Dedifferentiated amniotic fluid mesenchymal stem cell (primary cell): ENCODE measurements around the gene ECPAS.
"Not testable (repeated sequence)": the region's sequence is repeated elsewhere in the genome, so short reads cannot be mapped to it uniquely, and the experiment has no call there.

ENCODE experiments used
- DNase-seq: peaks from one replicate; pipeline ENCODE4 v3.0.0-alpha.2; 2016; ENCODE audit errors: extremely low spot score

Gene ECPAS

DNA sequence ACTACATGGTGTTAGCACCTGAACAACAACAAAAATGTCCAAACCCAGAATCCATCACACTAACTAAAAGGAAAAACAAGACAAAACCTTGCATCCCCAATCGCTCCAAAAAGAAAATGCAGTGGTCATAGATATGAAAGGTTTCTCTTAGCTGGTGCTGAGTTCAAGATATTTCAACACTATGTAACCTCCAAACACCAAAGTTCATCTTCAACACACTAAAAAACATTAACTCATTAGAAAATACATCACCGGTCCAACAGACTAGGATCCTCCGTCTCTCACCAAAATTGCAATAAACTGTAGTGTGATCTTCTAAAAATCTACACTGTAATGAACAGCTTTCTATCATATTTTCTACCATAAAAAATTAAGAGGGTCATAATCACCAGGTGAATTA is 60.8 kb downstream of the ECPAS start:
- no peak for DNase-seq

- DNase-seq, result no peak
These were observed 69.8 kb downstream of the ECPAS start for GRCh38 chr9:111414406-111414805.

DNA sequence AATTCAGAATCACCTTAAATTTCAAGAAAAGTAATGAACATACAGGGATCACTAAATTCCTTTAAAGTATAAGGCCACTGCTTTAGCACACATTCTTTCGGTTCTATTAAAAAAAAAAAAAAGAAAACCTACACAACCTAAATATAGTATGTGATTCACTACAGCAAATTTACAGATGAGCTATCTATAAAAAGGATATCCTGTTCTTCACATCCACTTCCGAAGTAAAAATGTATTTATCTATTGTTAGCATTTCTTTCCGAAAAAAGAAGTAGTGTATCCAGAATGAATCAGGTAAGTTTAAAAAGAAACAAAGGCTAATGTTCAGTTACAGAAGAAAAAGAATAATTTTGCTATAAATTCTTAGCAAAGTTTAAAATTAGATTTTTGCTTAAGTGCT is 70.2 kb downstream of the ECPAS start:
- no peak for DNase-seq

DNA sequence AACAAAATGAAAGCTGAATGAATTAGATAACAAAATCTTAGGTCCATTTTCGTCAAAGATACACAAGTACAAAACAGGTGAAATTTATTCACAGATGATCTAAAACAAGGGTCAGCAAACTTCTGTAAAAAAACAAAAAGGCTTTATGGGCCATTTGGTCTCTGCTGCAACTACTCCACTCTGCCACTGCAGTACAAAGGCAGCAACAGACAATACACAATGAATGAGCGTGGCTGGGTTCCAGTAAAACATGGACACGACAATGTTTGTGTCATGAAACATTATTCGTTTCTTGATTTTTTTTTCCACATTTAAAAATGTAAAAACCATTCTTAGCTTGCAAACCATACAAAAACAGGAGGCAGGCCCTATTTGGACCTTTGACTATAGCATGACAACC is 71.9 kb downstream of the ECPAS start:
- DNase-seq, result no peak

- no peak for DNase-seq
These were observed 72.9 kb downstream of the ECPAS start for GRCh38 chr9:111411266-111411665.

DNA sequence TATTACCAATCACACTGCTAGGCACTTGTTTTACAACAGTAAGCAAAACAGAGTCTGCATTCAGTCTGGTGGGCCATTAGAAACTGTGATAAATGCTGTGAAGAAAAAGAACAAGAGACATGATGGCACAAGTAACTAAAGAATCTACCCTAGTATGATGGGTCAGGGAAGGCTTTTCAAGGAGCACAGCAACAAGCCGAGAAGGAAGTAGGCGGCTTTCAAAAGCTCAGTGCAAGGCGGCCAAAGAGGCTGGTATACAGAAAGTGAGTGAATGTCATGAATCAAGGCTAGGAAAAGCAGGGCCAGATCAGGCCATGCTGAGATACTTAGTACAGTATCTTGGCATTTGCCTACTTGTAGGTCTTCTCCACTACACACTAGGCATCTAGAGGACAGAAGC is 76.4 kb downstream of the ECPAS start:
- DNase-seq, result no peak

DNA sequence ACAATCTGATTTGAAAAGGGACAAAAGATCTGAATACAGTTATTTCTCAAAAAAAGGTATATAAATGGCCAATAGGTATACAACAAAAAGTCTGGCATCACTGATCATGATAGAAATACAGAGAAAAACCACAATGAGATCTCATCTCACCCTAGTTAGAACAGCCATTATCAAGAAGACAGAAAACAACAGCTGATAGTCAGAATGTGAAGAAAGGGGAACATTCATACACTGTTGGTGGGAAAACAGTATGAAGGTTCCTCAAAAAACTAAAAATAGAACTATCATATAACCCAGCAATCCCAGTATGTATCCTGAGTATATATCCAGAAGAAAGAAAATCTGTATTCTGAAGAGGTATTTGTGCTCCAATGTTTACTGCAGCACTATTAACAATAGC is 78.5 kb downstream of the ECPAS start:
- DNase-seq, result no peak

DNA sequence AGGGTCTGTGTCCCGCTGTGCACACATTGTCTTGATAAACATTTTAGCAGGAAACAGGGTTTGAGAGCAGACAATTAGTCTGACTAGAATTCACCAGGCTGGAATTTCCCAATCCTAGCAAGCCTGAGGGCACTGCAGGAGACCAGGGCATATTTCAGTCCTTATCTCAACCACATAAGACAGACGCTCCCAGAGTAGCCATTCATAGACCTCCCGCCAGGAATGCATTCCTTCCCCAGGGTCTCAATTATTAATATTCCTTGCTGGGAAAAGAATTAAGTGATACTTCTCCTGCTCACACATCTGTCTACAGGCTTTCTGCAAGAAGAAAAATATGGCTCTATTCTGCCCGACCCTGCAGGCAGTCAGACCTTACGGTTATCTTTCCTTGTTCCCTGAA is 82.7 kb downstream of the ECPAS start:
- not testable (repeated sequence) for DNase-seq

GRCh38 chr9:111400564-111400898 is 83.7 kb downstream of the ECPAS start:
- DNase-seq, result no peak

- DNase-seq, result no peak
These were observed 84.2 kb downstream of the ECPAS start for GRCh38 chr9:111399772-111400563.

DNA sequence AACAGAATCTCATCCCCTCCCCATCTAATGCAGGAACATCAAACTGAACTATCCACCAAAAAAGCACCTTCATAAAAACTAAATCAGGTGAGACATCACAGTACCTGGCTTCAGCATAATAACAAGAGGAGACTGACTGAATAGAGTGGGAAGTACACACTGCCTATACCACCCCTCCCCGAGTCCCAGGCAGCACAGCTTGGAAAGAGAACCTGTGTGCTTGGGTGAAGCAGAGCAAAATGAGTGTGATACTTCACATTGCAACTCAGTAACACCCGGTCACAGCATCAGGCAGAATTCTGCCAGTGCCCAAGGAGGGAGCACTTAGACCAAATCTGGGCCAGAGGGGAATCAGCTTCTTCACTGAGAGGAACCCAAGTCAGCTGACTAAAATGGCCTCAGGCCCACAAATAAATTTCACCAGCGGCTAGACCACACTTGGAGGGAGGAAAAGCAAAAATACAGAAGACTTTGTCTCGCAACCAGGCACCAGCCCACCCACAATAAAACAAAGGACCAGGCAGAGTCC is 84.9 kb downstream of the ECPAS start:
- DNase-seq, result no peak

DNA sequence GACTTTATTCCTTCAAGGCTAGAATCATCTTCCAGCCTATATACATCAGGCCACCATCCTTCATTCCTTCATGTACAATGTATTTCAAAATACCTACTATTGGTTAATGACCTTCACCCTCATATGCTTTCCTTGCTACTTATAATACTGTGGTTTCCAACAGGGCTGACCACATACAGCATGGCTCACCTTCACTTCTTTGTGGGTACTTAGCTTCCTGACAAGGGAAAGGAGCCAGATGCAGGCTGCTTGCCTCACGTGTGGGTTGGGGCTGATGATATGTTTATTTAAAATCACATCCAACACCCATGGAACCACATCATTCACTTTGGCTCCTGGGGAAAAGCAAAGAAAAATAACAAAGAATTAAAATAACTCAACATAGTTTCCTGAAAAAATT is 90.2 kb downstream of the ECPAS start:
- DNase-seq, result no peak

DNA sequence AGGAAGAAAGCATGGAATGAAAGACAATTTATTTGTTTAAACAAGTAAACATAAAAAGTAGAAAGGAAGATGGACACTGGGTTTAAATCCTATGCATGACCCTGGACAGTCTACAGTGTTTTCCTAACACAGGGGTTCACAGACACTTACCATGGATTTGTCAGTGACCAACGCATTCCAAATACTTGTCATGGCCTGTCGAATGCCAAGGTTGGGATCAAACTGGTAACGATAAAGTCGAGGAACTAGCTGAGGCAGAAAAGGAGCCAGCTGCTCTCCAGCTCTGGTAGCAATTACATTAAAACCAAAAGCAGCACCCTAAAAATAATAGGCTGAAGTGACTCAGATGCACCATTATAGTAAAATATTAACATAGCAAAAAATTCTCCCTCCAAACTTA is 94.8 kb downstream of the ECPAS start:
- DNase-seq, result no peak

DNA sequence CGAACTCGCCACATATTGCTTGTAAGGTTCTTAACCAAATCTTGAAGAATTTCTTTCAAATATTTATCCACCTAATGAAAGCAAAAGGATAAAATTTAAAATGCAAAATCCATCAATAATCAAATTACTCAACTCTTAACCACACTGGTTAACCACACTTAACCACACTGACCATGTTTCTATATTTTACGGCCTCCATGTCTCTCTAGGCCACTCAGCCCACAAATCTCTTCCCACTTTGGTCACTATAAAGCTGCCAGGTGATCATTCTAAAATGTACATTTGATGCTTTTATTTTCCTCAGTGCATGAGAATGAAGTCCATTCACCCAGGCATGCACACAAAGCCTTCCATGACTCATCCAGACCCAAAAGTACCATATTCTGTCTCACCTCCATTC is 97.8 kb downstream of the ECPAS start:
- no peak for DNase-seq

- DNase-seq, result no peak
These were observed 103.2 kb downstream of the ECPAS start for GRCh38 chr9:111381006-111381405.

DNA sequence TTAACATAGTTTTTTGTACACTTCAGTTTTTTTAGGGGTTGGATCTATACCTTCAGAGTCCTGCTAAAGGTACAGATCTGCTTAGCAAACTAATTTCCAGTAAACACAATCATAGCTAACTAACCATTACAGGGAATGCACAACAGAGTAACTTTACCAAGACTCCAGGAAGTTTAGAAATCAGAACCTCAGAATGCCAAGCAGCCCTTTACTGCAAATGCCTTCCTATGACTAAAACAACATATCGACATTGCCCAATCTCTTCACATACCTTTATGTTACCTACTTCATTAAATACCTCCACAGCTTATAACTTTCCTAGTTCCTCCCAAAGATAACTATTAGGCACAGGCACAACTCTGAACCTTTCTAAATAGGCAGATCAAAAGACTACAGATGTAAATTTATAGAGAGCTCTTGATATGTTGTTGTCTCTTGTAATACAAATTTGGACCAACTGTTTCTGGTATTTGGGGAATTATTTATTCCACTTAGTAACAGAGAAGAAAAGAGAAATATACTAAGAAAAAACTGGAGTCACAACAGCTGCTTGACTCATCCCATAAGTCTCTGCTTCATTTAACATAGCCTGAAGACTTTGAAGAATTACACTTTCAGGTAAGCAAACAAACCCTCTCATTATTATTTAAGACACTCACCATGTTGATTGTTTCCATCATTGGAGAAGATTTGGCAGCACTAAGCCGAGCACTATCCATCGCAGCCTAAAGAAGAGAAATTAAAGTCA is 108.2 kb downstream of the ECPAS start:
- no peak for DNase-seq

DNA sequence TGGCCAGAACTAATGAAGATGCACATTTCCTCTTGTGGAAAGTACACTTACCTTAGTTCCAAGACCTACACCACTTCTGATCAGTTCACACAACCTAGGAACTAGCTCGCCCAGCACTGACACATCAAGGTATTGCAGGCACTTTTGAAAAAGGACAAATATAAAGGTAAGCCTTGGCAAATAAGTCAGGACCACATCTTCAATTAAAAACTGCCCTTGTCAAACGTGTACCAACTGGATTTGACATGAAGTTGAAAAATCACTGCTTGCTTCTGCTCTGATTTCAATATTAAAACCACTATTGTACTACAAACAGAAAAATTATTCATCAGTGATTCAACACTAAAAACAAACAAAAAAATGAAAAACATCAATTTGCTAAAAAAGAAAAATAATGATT is 109.1 kb downstream of the ECPAS start:
- DNase-seq, result no peak

- no peak for DNase-seq
These were observed 111.9 kb downstream of the ECPAS start for GRCh38 chr9:111372297-111372696.

DNA sequence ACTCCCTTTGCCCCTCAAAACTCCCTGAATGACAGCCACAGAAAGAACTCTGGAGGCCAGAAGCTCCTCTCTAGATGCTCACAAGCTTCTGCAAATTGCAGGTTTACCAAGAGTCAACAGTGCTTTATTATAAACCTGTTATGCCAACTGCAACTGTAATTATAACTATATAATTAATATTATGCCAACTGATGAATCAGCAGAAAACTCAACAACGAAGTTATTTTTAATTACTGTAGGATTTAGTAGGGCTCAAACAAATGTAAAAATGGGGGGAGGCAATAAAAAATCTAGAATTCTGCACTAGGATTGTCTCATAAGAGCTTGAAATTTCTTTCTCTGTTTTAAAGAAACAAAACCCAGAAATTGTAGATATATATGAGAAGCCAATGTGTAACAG is 117.2 kb downstream of the ECPAS start:
- no peak for DNase-seq

- peak; percentile 23 for DNase-seq
These were observed 121.7 kb downstream of the ECPAS start for GRCh38 chr9:111362526-111362925.

DNA sequence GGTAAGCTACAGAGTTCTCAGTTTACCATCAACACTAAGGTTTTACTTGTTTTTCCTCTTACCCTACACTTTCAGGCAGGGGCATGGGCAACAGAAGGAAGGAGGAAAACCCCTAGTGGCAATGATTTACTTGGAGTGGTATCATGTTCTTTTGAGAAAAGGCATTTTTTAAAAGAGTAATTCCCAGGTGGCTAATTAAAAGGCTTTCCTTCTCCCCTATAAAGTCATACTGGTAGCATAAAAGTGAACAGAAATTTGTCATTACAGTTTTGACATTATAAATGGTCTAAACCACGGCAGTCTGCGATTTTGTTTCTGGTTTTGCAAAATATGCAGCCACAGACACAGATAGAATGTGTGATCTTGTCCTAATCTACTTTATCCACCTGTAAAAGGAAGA is 123.3 kb downstream of the ECPAS start:
- DNase-seq, result no peak

GRCh38 chr9:111356481-111357244 is 127.5 kb downstream of the ECPAS start:
- peak; percentile 81 for DNase-seq

GRCh38 chr9:111352545-111352944 is 131.6 kb downstream of the ECPAS start:
- DNase-seq, result no peak
